Measurements from ENCODE around the gene ISM1. TPM values are rescaled to one million over a fixed set of nuclear protein-coding genes. Genes with fewer than 3 reads are reported as not detected.

ISM1 gene
- total RNA-seq, 2 experiments from 2014 or later, result 0.87 to 1.1 TPM

DNA sequence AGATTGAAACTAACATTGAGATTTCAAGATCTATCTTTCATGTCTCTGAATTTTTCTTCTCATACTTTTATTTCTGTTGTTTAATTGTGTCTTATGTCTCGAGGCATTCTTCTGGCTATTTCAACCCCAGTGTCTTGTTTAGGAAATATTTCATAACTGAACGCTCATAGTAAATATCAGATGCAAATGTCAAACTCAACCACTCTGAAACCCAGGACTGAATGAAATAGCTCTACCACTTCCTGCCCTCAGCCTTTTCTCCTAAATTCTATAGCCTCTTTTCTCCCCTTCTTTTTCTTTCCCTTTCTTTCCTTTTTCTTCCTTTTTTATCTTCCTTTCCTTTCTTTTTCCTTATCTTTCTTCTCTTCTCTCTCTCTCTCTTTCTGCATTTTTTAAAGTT is 7.7 kb downstream of the ISM1 start:
- intact Hi-C loops (cut with DNase I, micrococcal nuclease), result no loop called here
- ChIA-PET CTCF (no interaction called here), POLR2A (interaction anchor here (1.7 kb wide), 1 partner anchor 19 kb away, joined by 7 read pairs; no protein-coding TSS in a partner anchor)
- Mint-ChIP-seq H3K36me3 (ENCODE audit: low read depth) (peaks cover 5% of the 10 kb centered on the region), H3K4me1 (ENCODE audit: low read depth) (peaks cover 45% of the 10 kb centered on the region), H3K9me3 (no peaks in the 10 kb centered on the region), H3K27ac (peak overlapping the region; percentile 85), H3K4me3 (peak overlapping the region; percentile 42), H3K27me3 (no peaks in the 10 kb centered on the region)
- Histone ChIP-seq H3K9me3 (ENCODE audit: control insufficient read depth in 1 of 2, insufficient read depth in 1 of 2, low read length in 2 of 2) (no peaks in the 10 kb centered on the region), H3K4me1 (ENCODE audit: insufficient read depth, low read length) (peaks cover 18% of the 10 kb centered on the region), H3K27ac (ENCODE audit: low read depth in 1 of 2, low read length in 2 of 2) (no peak overlapping the region), H3K36me3 (ENCODE audit: insufficient read depth, low read length) (no peaks in the 10 kb centered on the region), H3K27me3 (ENCODE audit: control insufficient read depth in 1 of 2, insufficient read depth in 2 of 2, low read length in 2 of 2) (no peaks in the 10 kb centered on the region), H3K4me3 (ENCODE audit: low read length) (no peak overlapping the region)
- TF ChIP-seq, protein P1, sequence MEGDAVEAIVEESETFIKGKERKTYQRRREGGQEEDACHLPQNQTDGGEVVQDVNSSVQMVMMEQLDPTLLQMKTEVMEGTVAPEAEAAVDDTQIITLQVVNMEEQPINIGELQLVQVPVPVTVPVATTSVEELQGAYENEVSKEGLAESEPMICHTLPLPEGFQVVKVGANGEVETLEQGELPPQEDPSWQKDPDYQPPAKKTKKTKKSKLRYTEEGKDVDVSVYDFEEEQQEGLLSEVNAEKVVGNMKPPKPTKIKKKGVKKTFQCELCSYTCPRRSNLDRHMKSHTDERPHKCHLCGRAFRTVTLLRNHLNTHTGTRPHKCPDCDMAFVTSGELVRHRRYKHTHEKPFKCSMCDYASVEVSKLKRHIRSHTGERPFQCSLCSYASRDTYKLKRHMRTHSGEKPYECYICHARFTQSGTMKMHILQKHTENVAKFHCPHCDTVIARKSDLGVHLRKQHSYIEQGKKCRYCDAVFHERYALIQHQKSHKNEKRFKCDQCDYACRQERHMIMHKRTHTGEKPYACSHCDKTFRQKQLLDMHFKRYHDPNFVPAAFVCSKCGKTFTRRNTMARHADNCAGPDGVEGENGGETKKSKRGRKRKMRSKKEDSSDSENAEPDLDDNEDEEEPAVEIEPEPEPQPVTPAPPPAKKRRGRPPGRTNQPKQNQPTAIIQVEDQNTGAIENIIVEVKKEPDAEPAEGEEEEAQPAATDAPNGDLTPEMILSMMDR (IDR thresholded peaks at IDR 0.05), result no peak
- DNase-seq (peak in 1 of 14 experiments; percentile 27), ATAC-seq (ENCODE audit: poor library complexity) (no peak)

DNA sequence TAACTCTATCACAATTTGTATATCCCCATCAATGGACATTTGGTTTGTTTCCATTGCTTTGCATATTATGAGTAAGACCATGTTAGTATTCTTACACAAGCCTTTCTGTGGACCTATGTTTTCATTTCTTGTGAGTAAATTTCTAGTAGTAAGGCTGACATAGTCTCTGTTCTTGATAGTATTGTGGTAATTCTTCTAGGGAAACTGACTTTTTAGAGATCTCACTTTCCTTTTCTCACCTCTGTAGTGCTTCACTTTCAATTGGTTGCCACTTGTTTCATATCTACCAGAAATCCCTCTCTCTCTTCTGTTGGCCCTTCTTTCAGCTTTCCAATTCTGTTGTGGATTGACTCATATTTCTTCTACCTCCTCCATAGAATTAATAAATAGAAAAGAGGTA is 8.5 kb downstream of the ISM1 start:
- H3K27ac ChIP-seq (ENCODE audit: low read depth in 1 of 2, low read length in 2 of 2), result peak overlapping the region in 1 of 2 donors; percentile 16
- no peaks in the 10 kb centered on the region for H3K9me3 ChIP-seq (ENCODE audit: control insufficient read depth in 1 of 2, insufficient read depth in 1 of 2, low read length in 2 of 2)
- ChIA-PET POLR2A (interaction anchor here (0.6 to 1.7 kb wide), 2 partner anchors 18 to 83 kb away, joined by 3 to 7 read pairs; no protein-coding TSS in a partner anchor), CTCF (interaction anchor here (0.7 kb wide), 1 partner anchor 25 kb away, joined by 3 read pairs; no protein-coding TSS in a partner anchor)
- TF ChIP-seq, protein P1 (IDR thresholded peaks at IDR 0.05), result no peak
- Mint-ChIP-seq H3K9me3 (no peaks in the 10 kb centered on the region), H3K4me1 (ENCODE audit: low read depth) (peaks cover 41% of the 10 kb centered on the region), H3K27me3 (no peaks in the 10 kb centered on the region), H3K36me3 (ENCODE audit: low read depth) (peaks cover 5% of the 10 kb centered on the region), H3K27ac (peak overlapping the region; percentile 85), H3K4me3 (no peak overlapping the region)
- no peaks in the 10 kb centered on the region for H3K27me3 ChIP-seq (ENCODE audit: control insufficient read depth in 1 of 2, insufficient read depth in 2 of 2, low read length in 2 of 2)
- DNase-seq (peak in 1 of 14 experiments; percentile 22), ATAC-seq (ENCODE audit: poor library complexity) (no peak)
- intact Hi-C loops (cut with DNase I, micrococcal nuclease), result no loop called here
- H3K36me3 ChIP-seq (ENCODE audit: insufficient read depth, low read length), result no peaks in the 10 kb centered on the region
- peaks cover 18% of the 10 kb centered on the region for H3K4me1 ChIP-seq (ENCODE audit: insufficient read depth, low read length)
- no peak overlapping the region for H3K4me3 ChIP-seq (ENCODE audit: low read length)

DNA sequence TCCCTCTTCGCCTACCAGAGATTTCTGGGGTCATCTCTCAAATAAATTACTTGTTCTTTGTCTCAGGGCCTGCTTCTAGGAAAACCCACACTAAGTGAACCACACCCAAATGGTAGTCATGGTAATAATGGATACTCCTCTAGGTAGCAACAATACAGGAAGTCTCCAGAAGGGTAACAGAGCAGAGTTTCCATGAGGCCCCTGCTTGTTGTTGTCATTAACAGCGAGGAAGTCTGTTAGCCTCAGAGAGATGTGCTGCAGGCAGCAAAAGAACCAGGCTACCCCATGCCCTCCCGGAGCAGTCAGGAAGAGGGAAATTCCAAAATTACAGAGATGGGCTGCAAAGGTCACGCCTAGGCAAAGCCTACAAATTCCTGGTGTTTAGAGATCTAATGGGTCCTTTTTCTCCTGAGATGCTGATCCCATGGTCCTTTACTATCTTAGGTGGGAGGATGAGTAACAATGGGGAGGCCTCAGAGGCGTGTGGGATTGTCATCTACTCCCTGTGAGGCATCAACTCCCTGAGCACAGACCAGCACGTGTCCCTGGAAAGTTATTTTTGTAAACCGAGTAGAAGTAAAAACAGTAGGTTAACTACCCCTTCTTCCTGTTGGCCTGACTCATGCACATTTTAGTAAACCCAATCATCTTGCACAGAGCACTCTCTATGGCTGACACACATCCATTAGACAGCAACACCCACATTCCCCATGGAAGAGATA is 10.1 kb downstream of the ISM1 start:
- CTCF ChIA-PET, result interaction anchor here (1.6 kb wide), 1 partner anchor 22 kb away, joined by 6 read pairs; no protein-coding TSS in a partner anchor

More for the DNA sequence above, 10.1 kb downstream of the ISM1 start:
- H3K4me3 Mint-ChIP-seq, result peak overlapping the region; percentile 49
- peak overlapping the region; percentile 85 for H3K27ac Mint-ChIP-seq
- Histone ChIP-seq H3K36me3 (ENCODE audit: insufficient read depth, low read length) (no peaks in the 10 kb centered on the region), H3K27me3 (ENCODE audit: control insufficient read depth in 1 of 2, insufficient read depth in 2 of 2, low read length in 2 of 2) (no peaks in the 10 kb centered on the region), H3K27ac (ENCODE audit: low read depth in 1 of 2, low read length in 2 of 2) (peak overlapping the region; percentile 61 to 88), H3K4me3 (ENCODE audit: low read length) (no peak overlapping the region), H3K4me1 (ENCODE audit: insufficient read depth, low read length) (peaks cover 18% of the 10 kb centered on the region), H3K9me3 (ENCODE audit: control insufficient read depth in 1 of 2, insufficient read depth in 1 of 2, low read length in 2 of 2) (no peaks in the 10 kb centered on the region)
- H3K4me1 Mint-ChIP-seq (ENCODE audit: low read depth), result peaks cover 41% of the 10 kb centered on the region
- POLR2A ChIA-PET, result interaction anchor here (1.0 kb wide), 1 partner anchor 12 kb away, joined by 3 read pairs; no protein-coding TSS in a partner anchor
- H3K36me3 Mint-ChIP-seq (ENCODE audit: low read depth), result peaks cover 5% of the 10 kb centered on the region
- DNase-seq (peak in 12 of 14 experiments; percentile 11 to 90 (median 35)), ATAC-seq (ENCODE audit: poor library complexity) (peak; percentile 96)
- H3K27me3 Mint-ChIP-seq, result no peaks in the 10 kb centered on the region
- intact Hi-C loops (cut with DNase I, micrococcal nuclease), result loop anchor here (2.0 to 10.0 kb wide), 2 partner anchors 16 to 554 kb away; partner anchors contain the start of genes ESF1 (in 1 of the 2) and NDUFAF5 (in 1 of the 2)
- TF ChIP-seq, protein P1 (IDR thresholded peaks at IDR 0.05), result no peak
- H3K9me3 Mint-ChIP-seq, result no peaks in the 10 kb centered on the region

All from CD4-positive, alpha-beta T cell (primary cell).